ENCODE measurements around the gene DNAJC3. TPM values are rescaled to one million over a fixed set of nuclear protein-coding genes. Genes with fewer than 3 reads are reported as not detected.

The DNAJC3 gene
- polyA plus RNA-seq, 1 of the 3 experiments (the other 2 are of a cell fraction) = 5.8 TPM

- Histone ChIP-seq H3K4me1 (ENCODE audit: control insufficient read depth in 1 of 2, insufficient read depth in 2 of 2, low read depth in 1 of 2, low read length in 1 of 2) (no peaks in the 10 kb centered on the region), H3K36me3 (replicated peaks in 1 of 2; ENCODE audit: control insufficient read depth in 1 of 2, insufficient read depth in 2 of 2, low read length in 1 of 2) (peaks cover 8 to 39% of the 10 kb centered on the region in 2 experiments), H3K4me3 (ENCODE audit: low read depth in 2 of 2, low read length in 1 of 2) (no peak overlapping the region), H3K4me2 (no peak overlapping the region), H3K9me2 (no peaks in the 10 kb centered on the region), H4K20me1 (ENCODE audit: insufficient read depth) (no peaks in the 10 kb centered on the region), H3K79me2 (ENCODE audit: insufficient read depth) (no peaks in the 10 kb centered on the region), H3K9ac (no peak overlapping the region), H3F3A (replicated peaks; ENCODE audit: insufficient read depth) (no peaks in the 10 kb centered on the region), H2AFZ (ENCODE audit: low read depth) (no peak overlapping the region), H3K27ac (ENCODE audit: low read depth in 2 of 2, low read length in 1 of 2) (no peak overlapping the region), H3K27me3 (ENCODE audit: insufficient read depth) (no peaks in the 10 kb centered on the region), H3K9me3 (no peaks in the 10 kb centered on the region)
- CTCF ChIA-PET = no interaction called here
- POLR2A ChIA-PET = no interaction called here
- no peak for TF ChIP-seq MAX (IDR thresholded peaks at IDR 0.05; ENCODE audit: low read depth)
- no peak for TF ChIP-seq CHD2 (IDR thresholded peaks at IDR 0.05; ENCODE audit: low read length, partially characterized antibody)
- no peak for TF ChIP-seq GABPA (IDR thresholded peaks at IDR 0.05; ENCODE audit: low read depth)
- TF ChIP-seq SIN3A (IDR thresholded peaks at IDR 0.05; ENCODE audit: borderline replicate concordance, low read depth, low read length) = no peak
- no peak for TF ChIP-seq FOSL2 (IDR thresholded peaks at IDR 0.05; ENCODE audit: borderline replicate concordance, low read depth)
- no peak for TF ChIP-seq EZH2phosphoT487 (IDR thresholded peaks at IDR 0.05; ENCODE audit: borderline replicate concordance, low read depth)
- TF ChIP-seq RFX5 (IDR thresholded peaks at IDR 0.05; ENCODE audit: low read length) = no peak
- no peak for TF ChIP-seq MEF2A (IDR thresholded peaks at IDR 0.05; ENCODE audit: borderline replicate concordance, low read depth)
- TF ChIP-seq MXI1 (IDR thresholded peaks at IDR 0.05; ENCODE audit: low read depth, low read length) = no peak
- TF ChIP-seq TEAD4 (IDR thresholded peaks at IDR 0.05; ENCODE audit: borderline replicate concordance, insufficient read depth) = no peak
- no peak for TF ChIP-seq JUND (IDR thresholded peaks at IDR 0.05)
- no peak for TF ChIP-seq TCF12 (IDR thresholded peaks at IDR 0.05)
- TF ChIP-seq REST (IDR thresholded peaks at IDR 0.05; ENCODE audit: low read depth, low read length) = no peak
- TF ChIP-seq IRF3 (IDR thresholded peaks at IDR 0.05; ENCODE audit: low read depth, low read length) = no peak
- DNase-seq = no peak
Measured at GRCh38 chr13:95841894-95842293, 165.0 kb downstream of the DNAJC3 start.

GRCh38 chr13:95842898-95843297 lies 166.0 kb downstream of the DNAJC3 start:
- TF ChIP-seq IRF3 (IDR thresholded peaks at IDR 0.05; ENCODE audit: low read depth, low read length) (no peak), MEF2A (IDR thresholded peaks at IDR 0.05; ENCODE audit: borderline replicate concordance, low read depth) (no peak), NRF1 (IDR thresholded peaks at IDR 0.05; ENCODE audit: low read depth, low read length) (no peak), RFX5 (IDR thresholded peaks at IDR 0.05; ENCODE audit: low read length) (no peak), CTCF (IDR thresholded peaks at IDR 0.05) (no peak), GATA2 (CRISPR knock-in tag; IDR thresholded peaks at IDR 0.05) (no peak), MXI1 (IDR thresholded peaks at IDR 0.05; ENCODE audit: low read depth, low read length) (no peak), POLR2AphosphoS5 (IDR thresholded peaks at IDR 0.05; ENCODE audit: low read depth, low read length) (no peak), FOXJ3 (CRISPR knock-in tag; IDR thresholded peaks at IDR 0.05) (no peak)
- DNase-seq = no peak
- no peaks in the 10 kb centered on the region for H3K9me3 ChIP-seq
- no peaks in the 10 kb centered on the region for H3K27me3 ChIP-seq (ENCODE audit: insufficient read depth)
- H2AFZ ChIP-seq (ENCODE audit: low read depth) = no peak overlapping the region
- H3K4me1 ChIP-seq (ENCODE audit: control insufficient read depth in 1 of 2, insufficient read depth in 2 of 2, low read depth in 1 of 2, low read length in 1 of 2) = no peaks in the 10 kb centered on the region
- ChIA-PET POLR2A (no interaction called here), CTCF (interaction anchor here (3.2 kb wide), 1 partner anchor 9 kb away, joined by 13 read pairs; no protein-coding TSS in a partner anchor)
- no peaks in the 10 kb centered on the region for H4K20me1 ChIP-seq (ENCODE audit: insufficient read depth)
- H3K4me2 ChIP-seq = no peak overlapping the region
- H3K4me3 ChIP-seq (ENCODE audit: low read depth in 2 of 2, low read length in 1 of 2) = no peak overlapping the region
- H3K36me3 ChIP-seq (replicated peaks in 1 of 2; ENCODE audit: control insufficient read depth in 1 of 2, insufficient read depth in 2 of 2, low read length in 1 of 2) = peaks cover 11 to 40% of the 10 kb centered on the region in 2 experiments
- 91% methylated on average over 2 of the region's 2 CpGs for WGBS (ENCODE audit: low lambda C conversion rate)
- no peak overlapping the region for H3K27ac ChIP-seq (ENCODE audit: low read depth in 2 of 2, low read length in 1 of 2)
- no peak overlapping the region for H3K9ac ChIP-seq
- H3K9me2 ChIP-seq = no peaks in the 10 kb centered on the region
- no peaks in the 10 kb centered on the region for H3K79me2 ChIP-seq (ENCODE audit: insufficient read depth)
- H3F3A ChIP-seq (replicated peaks; ENCODE audit: insufficient read depth) = no peaks in the 10 kb centered on the region
